Endothelial cell of umbilical vein (primary cell): ENCODE results near the gene FAM229A.

ENCODE experiments used
- EZH2 ChIP-seq: IDR thresholded peaks from 2 replicates; pipeline ENCODE4 v1.6.1; 2012; ENCODE audit warnings: borderline replicate concordance, low read depth, mild to moderate bottlenecking, moderate library complexity, low read length, inconsistent platforms; ENCODE audit not compliant: severe bottlenecking
- GATA2 ChIP-seq: IDR thresholded peaks from 2 replicates; pipeline ENCODE4 v1.7.0; 2011; ENCODE audit warnings: low read depth, mild to moderate bottlenecking, moderate library complexity, mixed read lengths, low read length; ENCODE audit not compliant: insufficient read length, insufficient read depth
- JUN ChIP-seq: IDR thresholded peaks from 2 replicates; pipeline ENCODE4 v1.6.1; 2011; ENCODE audit warnings: borderline replicate concordance, low read depth; ENCODE audit not compliant: insufficient read length, insufficient read depth
- MYC ChIP-seq: IDR thresholded peaks from one replicate; pipeline ENCODE4 v1.6.1; 2011; ENCODE audit warnings: mild to moderate bottlenecking, low read depth, low read length
- POLR2A ChIP-seq: IDR thresholded peaks from 2 replicates; pipeline ENCODE4 v1.6.1; 2012; ENCODE audit warnings: low read depth, mild to moderate bottlenecking, control low read depth, low read length
- POLR2AphosphoS5 ChIP-seq: IDR thresholded peaks from 2 replicates; pipeline ENCODE4 v1.6.1; 2012; ENCODE audit warnings: low read depth, mild to moderate bottlenecking, control low read depth, low read length, moderate library complexity; ENCODE audit not compliant: insufficient read depth
- TF ChIP-seq, protein P1 (sequence below), 2 donors: IDR thresholded peaks; 1 replicate in 1 of 2; 2 replicates in 1 of 2; pipeline ENCODE4 v1.5.1; 2011; ENCODE audit warnings: low read length in 2 of 2, mild to moderate bottlenecking in 2 of 2, moderate library complexity in 2 of 2, control low read depth in 1 of 2, inconsistent platforms in 1 of 2, low read depth in 1 of 2; ENCODE audit not compliant: insufficient read depth in 1 of 2; ENCODE audit errors: extremely low read depth in 1 of 2

DNA sequence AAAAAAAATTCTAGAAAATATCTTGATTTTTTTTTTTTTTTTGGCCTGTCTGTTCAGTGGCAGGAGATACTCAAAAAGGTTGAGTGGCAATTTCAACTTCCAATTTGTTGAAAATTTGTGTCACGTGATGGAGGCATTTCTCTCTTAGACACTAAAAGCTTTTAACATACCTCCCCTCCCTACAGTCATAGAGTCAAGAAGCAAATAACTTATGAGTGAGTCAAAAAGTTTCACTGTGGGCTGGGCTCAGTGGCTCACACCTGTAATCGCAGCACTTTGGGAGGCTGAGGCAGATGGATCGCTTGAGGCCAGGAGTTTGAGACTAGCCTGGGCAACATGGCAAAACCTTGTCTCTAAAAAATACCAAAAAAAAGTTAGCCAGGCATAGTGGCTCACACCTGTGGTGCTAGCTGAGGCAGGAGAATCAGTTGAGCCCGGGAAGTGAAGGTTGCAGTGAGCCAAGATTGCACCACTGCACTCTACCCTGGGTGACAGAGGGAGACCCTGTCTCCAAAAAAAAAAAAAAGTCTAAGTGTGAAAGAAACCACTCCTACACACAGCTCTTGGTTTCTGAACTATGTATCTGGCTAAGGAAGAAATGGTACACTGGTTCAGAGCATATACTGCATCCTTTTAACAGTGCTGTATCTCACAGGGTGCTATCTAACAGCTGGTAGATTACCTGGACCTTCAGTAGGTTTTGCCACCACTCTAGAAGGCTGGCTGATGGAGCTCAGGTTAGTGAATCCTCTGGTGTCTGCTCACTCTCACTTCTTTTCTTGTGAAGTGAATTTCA, 43.6 kb upstream of the FAM229A start:
- TF ChIP-seq, protein P1, sequence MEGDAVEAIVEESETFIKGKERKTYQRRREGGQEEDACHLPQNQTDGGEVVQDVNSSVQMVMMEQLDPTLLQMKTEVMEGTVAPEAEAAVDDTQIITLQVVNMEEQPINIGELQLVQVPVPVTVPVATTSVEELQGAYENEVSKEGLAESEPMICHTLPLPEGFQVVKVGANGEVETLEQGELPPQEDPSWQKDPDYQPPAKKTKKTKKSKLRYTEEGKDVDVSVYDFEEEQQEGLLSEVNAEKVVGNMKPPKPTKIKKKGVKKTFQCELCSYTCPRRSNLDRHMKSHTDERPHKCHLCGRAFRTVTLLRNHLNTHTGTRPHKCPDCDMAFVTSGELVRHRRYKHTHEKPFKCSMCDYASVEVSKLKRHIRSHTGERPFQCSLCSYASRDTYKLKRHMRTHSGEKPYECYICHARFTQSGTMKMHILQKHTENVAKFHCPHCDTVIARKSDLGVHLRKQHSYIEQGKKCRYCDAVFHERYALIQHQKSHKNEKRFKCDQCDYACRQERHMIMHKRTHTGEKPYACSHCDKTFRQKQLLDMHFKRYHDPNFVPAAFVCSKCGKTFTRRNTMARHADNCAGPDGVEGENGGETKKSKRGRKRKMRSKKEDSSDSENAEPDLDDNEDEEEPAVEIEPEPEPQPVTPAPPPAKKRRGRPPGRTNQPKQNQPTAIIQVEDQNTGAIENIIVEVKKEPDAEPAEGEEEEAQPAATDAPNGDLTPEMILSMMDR (IDR thresholded peaks at IDR 0.05; ENCODE audit: extremely low read depth in 1 of 2, insufficient read depth in 1 of 2, low read depth in 1 of 2, low read length in 2 of 2), result no peak
- no peak for TF ChIP-seq POLR2A
- no peak for TF ChIP-seq POLR2AphosphoS5
- no peak for TF ChIP-seq MYC
- TF ChIP-seq EZH2, result no peak
- TF ChIP-seq JUN, result no peak
- no peak for TF ChIP-seq GATA2
